ENCODE results near the gene PLEKHF1.
"Not testable (repeated sequence)": the region's sequence is repeated elsewhere in the genome, so short reads cannot be mapped to it uniquely, and the experiment has no call there.

PLEKHF1 gene, protein sequence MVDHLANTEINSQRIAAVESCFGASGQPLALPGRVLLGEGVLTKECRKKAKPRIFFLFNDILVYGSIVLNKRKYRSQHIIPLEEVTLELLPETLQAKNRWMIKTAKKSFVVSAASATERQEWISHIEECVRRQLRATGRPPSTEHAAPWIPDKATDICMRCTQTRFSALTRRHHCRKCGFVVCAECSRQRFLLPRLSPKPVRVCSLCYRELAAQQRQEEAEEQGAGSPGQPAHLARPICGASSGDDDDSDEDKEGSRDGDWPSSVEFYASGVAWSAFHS

GRCh38 chr19:29665215-29665825 lies at the start of gene PLEKHF1:
TSS of gene PLEKHF1 (plus strand) at chr19:29665461. CDS start at chr19:29673840, 8,379 bp downstream.
- peak; percentile 66 for DNase-seq (ENCODE audit: low read depth)

DNA sequence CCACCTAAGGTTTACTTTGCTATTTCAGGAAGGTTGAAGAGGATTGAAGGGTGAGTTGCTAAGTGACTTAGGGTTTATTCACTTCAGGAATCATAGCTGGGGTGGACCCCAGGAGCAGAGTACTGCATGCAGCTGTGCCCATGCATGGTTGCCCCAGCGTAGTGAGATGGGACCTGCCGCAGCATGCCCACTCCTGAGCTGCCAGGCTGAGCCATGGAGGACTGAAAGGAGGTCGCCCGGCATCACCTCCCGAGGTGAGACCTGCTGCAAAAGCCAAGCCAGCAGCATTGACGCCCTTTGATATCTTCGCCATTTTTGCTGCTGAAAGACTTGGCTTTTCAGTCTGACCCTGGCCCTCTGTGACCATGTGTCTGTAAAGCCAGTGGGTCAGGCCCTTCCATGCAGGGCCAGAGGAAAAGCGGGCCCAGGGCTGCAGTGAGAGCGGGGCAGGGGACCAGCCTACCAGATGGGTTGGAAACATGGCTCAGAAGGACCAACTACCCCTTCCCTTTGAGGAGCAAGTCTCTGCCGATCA lies 49.3 kb upstream of the PLEKHF1 start:
- DNase-seq (ENCODE audit: low read depth): no peak

DNA sequence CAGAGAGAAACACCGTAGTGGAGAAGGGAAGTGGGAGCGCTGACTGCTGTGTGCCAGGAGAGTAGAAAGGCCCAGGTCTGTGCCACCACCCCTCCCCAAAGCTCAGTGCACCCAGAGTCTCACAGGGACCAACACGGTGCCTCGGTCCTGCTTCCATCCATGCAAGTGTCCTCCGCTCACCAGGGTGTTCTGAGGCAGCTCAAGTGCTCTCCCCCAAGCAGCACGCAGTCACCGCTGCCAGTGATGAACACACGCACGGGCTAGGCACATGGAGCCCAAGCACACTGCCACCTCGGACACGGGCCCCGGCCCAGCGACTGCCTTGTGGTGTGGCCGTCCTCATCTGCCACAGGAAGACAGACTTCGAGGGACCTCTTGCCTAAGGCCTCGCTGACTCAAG lies 48.7 kb upstream of the PLEKHF1 start:
- DNase-seq (ENCODE audit: low read depth): no peak

GRCh38 chr19:29617366-29618266 lies 47.6 kb upstream of the PLEKHF1 start:
- no peak for DNase-seq (ENCODE audit: low read depth)

- DNase-seq (ENCODE audit: low read depth): no peak
These were observed 46.8 kb upstream of the PLEKHF1 start for GRCh38 chr19:29618434-29618833.

DNA sequence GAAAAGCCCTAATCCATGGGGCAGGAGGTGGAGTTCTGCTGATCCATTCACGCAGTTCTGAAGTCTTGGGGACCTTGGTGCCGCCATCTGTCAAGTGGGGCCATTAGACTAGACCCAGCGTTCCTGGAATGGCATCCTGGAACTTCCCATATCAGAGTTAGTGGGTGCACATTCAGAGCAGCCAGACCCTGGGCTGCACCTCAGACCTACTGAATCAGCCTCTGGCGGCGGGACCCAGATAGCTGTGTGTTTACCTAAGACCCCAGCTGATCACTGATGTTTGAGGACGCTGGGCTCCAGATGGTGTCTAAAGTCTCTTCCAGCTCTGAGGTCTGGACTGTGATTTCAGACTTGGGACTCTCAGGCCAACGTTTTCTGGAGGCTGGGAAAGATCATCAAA lies 46.4 kb upstream of the PLEKHF1 start:
- no peak for DNase-seq (ENCODE audit: low read depth)

GRCh38 chr19:29620931-29621351 lies 44.3 kb upstream of the PLEKHF1 start:
- peak; percentile 32 for DNase-seq (ENCODE audit: low read depth)

DNA sequence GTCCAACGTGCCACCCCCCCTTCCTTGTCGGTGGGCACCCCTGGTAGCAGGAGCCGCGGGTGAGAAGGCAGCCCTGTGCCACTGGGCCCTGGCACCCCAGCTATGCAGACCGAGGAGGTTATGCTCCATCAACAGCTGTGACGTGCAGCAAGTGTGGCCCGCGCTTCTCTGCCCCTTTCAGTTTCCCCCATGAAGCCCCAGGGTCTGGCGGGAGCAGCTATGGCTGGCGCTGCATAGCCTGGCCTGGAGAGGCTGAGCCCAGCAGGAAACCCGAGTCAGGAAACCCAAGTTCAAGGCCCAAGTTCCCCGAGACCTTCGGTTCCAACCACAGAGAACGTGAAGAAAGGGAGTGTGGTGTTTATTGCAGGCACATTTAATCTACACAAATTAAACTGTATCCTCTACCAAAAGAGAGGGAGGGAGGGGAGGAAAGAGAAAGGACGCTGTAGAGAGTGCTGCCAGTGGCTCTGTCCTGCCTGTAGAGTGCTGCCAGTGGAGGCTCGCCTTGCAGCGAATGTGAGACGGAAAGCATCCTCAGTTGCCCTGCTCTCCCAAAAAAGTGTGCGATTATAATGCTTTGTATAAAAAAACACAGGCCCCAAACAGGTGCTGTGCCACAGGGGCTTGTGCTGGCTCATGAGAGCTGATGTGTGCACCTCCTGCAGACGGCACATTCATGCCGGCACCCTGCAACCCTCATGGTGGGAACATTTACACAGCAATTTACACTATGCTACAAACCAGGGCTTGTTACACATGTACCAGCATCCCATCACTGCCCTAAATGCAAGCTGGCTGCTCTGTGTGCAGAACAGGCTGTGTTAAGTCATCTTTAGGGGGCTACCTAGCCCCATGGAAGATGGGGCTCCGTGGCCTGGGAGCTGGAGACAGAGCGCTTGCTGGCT lies 42.8 kb upstream of the PLEKHF1 start:
- no peak for DNase-seq (ENCODE audit: low read depth)

- peak; percentile 45 for DNase-seq (ENCODE audit: low read depth)
These were observed 41.4 kb upstream of the PLEKHF1 start for GRCh38 chr19:29623726-29624488.

- no peak for DNase-seq (ENCODE audit: low read depth)
These were observed 40.6 kb upstream of the PLEKHF1 start for GRCh38 chr19:29624489-29625185.

DNA sequence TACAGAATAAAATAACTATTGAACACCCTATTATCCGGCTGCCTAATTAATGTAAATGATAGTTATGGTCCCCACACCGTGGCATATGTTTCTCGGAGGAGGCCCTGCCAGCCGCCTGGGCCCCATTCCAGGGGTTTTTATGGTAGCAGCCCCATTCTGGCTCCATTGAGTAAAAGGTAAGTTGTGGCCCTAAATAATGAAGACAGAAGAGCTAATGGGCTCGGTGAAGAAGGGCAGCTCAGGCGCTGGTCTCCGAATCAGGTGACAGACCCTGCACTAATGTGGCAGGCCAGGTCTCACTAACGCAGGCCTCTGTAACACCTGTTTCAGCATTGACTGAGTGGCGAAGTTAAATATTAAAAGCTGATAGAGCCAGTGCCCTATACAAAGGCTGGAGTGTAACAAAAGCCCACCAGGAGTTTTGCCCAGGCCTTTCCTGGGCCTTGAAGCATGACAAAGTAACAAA lies 40.0 kb upstream of the PLEKHF1 start:
- no peak for DNase-seq (ENCODE audit: low read depth)

- no peak for DNase-seq (ENCODE audit: low read depth)
These were observed 38.9 kb upstream of the PLEKHF1 start for GRCh38 chr19:29626386-29626785.

GRCh38 chr19:29626832-29627231 lies 38.4 kb upstream of the PLEKHF1 start:
- DNase-seq (ENCODE audit: low read depth): not testable (repeated sequence)

DNA sequence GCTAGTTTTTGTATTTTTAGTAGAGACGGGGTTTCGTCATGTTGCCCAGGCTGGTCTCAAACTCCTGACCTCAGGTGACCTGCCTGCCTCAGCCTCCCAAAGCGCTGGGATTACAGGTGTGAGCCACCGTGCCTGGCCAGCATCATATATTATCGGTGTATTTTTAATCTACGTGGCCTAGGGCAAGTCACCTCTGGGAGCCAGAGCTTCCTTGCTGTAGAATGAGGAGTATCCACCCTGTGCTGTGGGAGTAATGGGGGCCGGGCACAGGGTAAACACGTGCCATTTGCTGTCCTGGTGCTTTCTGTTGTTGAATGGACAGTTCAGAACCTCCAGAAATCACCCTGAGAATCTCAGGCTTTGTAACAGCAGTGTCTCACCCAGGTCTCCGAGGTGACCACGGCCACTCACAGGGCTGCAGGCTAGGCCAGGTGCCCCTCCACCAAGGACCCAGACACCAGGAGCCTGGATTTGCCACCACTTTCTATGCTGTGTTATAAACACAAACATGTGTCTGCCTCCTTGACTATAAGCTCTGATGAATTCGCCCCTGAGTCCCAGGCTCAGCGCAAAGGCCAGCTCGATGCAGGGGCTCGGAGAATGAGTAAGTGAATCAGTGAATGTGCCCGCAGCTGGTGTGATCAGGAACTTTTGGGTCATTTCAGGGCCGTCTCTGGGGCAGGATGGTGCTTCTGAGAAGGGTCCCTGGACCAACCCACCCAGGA lies 36.4 kb upstream of the PLEKHF1 start:
- no peak for DNase-seq (ENCODE audit: low read depth)

DNA sequence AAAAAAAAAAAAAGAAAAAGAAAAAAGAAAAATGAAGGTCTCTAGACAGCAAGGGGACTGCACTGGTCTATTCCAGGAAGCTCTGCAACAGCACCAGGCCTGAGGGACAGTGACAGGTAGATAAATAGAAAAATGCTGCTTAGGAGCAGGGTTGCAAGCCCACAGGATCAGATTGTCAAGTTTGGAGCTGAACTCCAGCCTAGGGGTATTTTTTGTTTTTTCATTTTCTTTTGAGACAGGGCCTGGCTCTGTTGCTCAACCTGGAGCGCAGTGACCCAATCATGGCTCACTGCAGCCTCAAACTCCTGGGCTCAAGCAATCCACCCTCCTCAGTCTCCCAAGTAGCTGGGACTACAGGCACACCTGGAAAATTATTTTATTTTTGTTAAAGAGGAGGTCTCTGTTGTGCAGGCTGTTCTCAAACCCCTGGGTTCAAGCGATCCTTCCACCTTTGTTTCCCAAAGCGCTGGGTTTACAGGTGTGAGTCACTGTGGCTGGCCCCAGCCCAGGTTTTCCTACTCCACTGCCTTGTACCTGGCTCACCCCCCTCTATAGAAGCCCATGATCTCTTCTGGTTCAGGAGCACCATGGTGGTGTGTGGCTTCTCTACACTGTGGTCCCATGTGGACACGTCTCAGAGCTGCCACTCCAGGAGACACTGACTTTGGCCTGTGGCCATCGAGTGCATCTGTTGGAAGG lies 35.3 kb upstream of the PLEKHF1 start:
- DNase-seq (ENCODE audit: low read depth): no peak

DNA sequence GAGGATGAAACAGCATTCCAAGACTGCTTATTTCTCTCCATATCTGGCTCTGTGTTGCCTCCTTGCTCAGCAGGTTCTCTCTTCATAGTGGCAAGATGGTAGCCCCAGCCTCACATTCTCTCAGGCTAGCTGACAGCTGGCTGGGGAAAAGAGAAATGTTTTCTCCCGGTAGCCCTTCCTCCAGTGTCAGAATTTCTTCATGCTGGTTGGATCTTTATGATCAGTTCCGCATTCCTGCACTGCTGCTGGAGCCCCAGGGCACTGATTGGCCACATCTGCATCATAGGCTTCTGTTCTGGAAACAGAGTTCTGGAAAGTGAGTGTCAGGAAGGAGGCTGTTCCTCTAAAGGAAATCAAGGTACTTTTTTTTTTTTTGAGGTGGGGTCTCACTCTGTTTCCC lies 34.6 kb upstream of the PLEKHF1 start:
- DNase-seq (ENCODE audit: low read depth): no peak

GRCh38 chr19:29631450-29631849 lies 33.8 kb upstream of the PLEKHF1 start:
- no peak for DNase-seq (ENCODE audit: low read depth)

DNA sequence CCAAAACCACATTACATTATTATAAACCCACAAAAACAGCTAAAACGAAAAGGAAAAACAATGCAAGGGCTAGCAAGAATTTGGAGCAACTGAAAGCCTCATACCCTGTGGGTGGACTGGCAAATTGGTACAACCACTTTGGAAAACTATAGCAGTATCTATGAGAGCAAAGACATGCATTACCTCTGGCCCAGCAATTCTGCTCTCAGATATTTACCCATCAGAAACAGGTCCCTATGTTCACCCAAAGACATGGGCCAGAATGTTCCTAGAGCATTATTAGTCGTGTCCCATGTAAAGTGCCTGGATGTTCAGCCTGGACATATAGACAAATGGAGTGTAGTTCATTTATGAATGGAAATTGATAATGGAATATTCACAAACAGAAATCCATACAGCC lies 31.3 kb upstream of the PLEKHF1 start:
- DNase-seq (ENCODE audit: low read depth): no peak
